Measurements from ENCODE around the gene CCDC70. TPM values are rescaled to one million over a fixed set of nuclear protein-coding genes. Genes with fewer than 3 reads are reported as not detected.

Gene CCDC70
- total and polyA plus RNA-seq, 2 donors = 0.07 TPM; not detected in 1

DNA sequence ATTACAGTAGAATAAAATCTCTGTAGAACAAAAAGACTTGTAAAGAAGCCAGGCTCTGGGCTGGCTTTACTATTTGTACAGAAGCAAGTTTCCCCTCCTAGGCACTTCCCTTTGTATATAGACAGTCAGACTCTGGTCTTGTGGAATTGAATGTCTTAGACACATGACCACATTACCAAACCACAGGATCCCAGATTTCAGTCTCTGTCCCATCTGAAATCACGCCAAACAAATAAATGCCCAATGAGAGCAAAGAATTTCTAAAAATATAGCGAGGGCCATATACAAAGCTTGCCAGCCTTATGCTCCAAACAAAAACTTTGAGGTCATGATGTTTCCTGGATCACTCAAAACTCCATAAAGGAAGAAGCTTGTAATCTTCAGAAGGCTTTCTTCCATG is 23.9 kb downstream of the CCDC70 start:
- Histone ChIP-seq H3K27ac (ENCODE audit: low read depth in 1 of 2, low read length in 1 of 2) (no peak overlapping the region), H3K27me3 (ENCODE audit: control insufficient read depth in 2 of 2, insufficient read depth in 1 of 2, low read length in 1 of 2) (no peaks in the 10 kb centered on the region), H3K36me3 (ENCODE audit: control insufficient read depth in 2 of 2, insufficient read depth in 2 of 2, low read length in 1 of 2) (no peaks in the 10 kb centered on the region), H3K9me3 (ENCODE audit: control insufficient read depth in 2 of 2, insufficient read depth in 1 of 2, low read length in 1 of 2) (peaks cover 0 to 17% of the 10 kb centered on the region in 2 donors), H3K4me1 (ENCODE audit: control insufficient read depth in 2 of 2, insufficient read depth in 2 of 2, low read length in 2 of 2) (no peaks in the 10 kb centered on the region), H3K4me3 (ENCODE audit: low read length in 2 of 2) (no peak overlapping the region)
- no peak for DNase-seq (ENCODE audit: low read depth in 6 of 9, low spot score in 9 of 9)
- WGBS = 91% methylated on average over 2 of the region's 2 CpGs

GRCh38 chr13:51887468-51887867 is 25.7 kb downstream of the CCDC70 start:
- WGBS = 98% methylated on average over 2 of the region's 2 CpGs
- DNase-seq (ENCODE audit: low read depth in 6 of 9, low spot score in 9 of 9) = no peak
- Histone ChIP-seq H3K27me3 (ENCODE audit: control insufficient read depth in 2 of 2, insufficient read depth in 1 of 2, low read length in 1 of 2) (no peaks in the 10 kb centered on the region), H3K9me3 (ENCODE audit: control insufficient read depth in 2 of 2, insufficient read depth in 1 of 2, low read length in 1 of 2) (peaks cover 0 to 17% of the 10 kb centered on the region in 2 donors), H3K27ac (ENCODE audit: low read depth in 1 of 2, low read length in 1 of 2) (no peak overlapping the region), H3K4me1 (ENCODE audit: control insufficient read depth in 2 of 2, insufficient read depth in 2 of 2, low read length in 2 of 2) (no peaks in the 10 kb centered on the region), H3K36me3 (ENCODE audit: control insufficient read depth in 2 of 2, insufficient read depth in 2 of 2, low read length in 1 of 2) (no peaks in the 10 kb centered on the region), H3K4me3 (ENCODE audit: low read length in 2 of 2) (no peak overlapping the region)

- 52% methylated on average over 3 of the region's 3 CpGs for WGBS
- peaks cover 0 to 14% of the 10 kb centered on the region in 2 donors for H3K4me1 ChIP-seq (ENCODE audit: control insufficient read depth in 2 of 2, insufficient read depth in 2 of 2, low read length in 2 of 2)
- H3K36me3 ChIP-seq (ENCODE audit: control insufficient read depth in 2 of 2, insufficient read depth in 2 of 2, low read length in 1 of 2) = no peaks in the 10 kb centered on the region
- no peak overlapping the region for H3K4me3 ChIP-seq (ENCODE audit: low read length in 2 of 2)
- H3K9me3 ChIP-seq (ENCODE audit: control insufficient read depth in 2 of 2, insufficient read depth in 1 of 2, low read length in 1 of 2) = peaks cover 0 to 6% of the 10 kb centered on the region in 2 donors
- H3K27ac ChIP-seq (ENCODE audit: low read depth in 1 of 2, low read length in 1 of 2) = no peak overlapping the region
- H3K27me3 ChIP-seq (ENCODE audit: control insufficient read depth in 2 of 2, insufficient read depth in 1 of 2, low read length in 1 of 2) = no peaks in the 10 kb centered on the region
- DNase-seq (ENCODE audit: low read depth in 6 of 9, low spot score in 9 of 9) = no peak
Measured at GRCh38 chr13:51892657-51893056, 30.9 kb downstream of the CCDC70 start.

DNA sequence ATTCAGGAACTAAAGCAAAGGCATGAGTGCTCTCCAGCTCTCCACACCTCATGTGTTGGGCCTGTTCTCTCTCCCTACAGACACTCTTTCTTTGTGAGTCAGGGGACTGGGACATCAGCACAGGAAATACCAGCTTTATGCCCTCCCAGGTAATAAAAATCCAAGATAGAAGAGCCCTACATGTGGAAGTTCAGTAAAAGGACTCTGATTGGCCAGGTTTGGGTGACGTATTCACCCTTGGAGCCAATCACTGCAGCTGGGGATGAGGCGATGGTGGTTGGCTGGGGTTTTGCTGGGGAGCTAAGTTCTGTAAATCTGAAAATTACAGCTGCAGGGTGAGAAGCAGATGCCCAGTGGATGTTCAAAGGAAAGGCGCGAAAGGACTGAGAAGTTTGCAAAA is 32.5 kb downstream of the CCDC70 start:
- 96% methylated on average over 4 of the region's 4 CpGs for WGBS
- no peaks in the 10 kb centered on the region for H3K27me3 ChIP-seq (ENCODE audit: control insufficient read depth in 2 of 2, insufficient read depth in 1 of 2, low read length in 1 of 2)
- H3K27ac ChIP-seq (ENCODE audit: low read depth in 1 of 2, low read length in 1 of 2) = no peak overlapping the region
- no peak overlapping the region for H3K4me3 ChIP-seq (ENCODE audit: low read length in 2 of 2)
- no peak for DNase-seq (ENCODE audit: low read depth in 6 of 9, low spot score in 9 of 9)
- H3K9me3 ChIP-seq (ENCODE audit: control insufficient read depth in 2 of 2, insufficient read depth in 1 of 2, low read length in 1 of 2) = peaks cover 0 to 6% of the 10 kb centered on the region in 2 donors
- peaks cover 0 to 14% of the 10 kb centered on the region in 2 donors for H3K4me1 ChIP-seq (ENCODE audit: control insufficient read depth in 2 of 2, insufficient read depth in 2 of 2, low read length in 2 of 2)
- no peaks in the 10 kb centered on the region for H3K36me3 ChIP-seq (ENCODE audit: control insufficient read depth in 2 of 2, insufficient read depth in 2 of 2, low read length in 1 of 2)

- peak in 3 of 9 donors; percentile 18 to 53 (median 38) for DNase-seq (ENCODE audit: low read depth in 6 of 9, low spot score in 9 of 9)
- WGBS = 40% methylated on average over 9 of the region's 9 CpGs
- no peaks in the 10 kb centered on the region for H3K9me3 ChIP-seq (ENCODE audit: control insufficient read depth in 2 of 2, insufficient read depth in 1 of 2, low read length in 1 of 2)
- no peak overlapping the region for H3K4me3 ChIP-seq (ENCODE audit: low read length in 2 of 2)
- peaks cover 0 to 14% of the 10 kb centered on the region in 2 donors for H3K4me1 ChIP-seq (ENCODE audit: control insufficient read depth in 2 of 2, insufficient read depth in 2 of 2, low read length in 2 of 2)
- no peak overlapping the region for H3K27ac ChIP-seq (ENCODE audit: low read depth in 1 of 2, low read length in 1 of 2)
- no peaks in the 10 kb centered on the region for H3K27me3 ChIP-seq (ENCODE audit: control insufficient read depth in 2 of 2, insufficient read depth in 1 of 2, low read length in 1 of 2)
- H3K36me3 ChIP-seq (ENCODE audit: control insufficient read depth in 2 of 2, insufficient read depth in 2 of 2, low read length in 1 of 2) = no peaks in the 10 kb centered on the region
Measured at GRCh38 chr13:51895906-51896888, 34.4 kb downstream of the CCDC70 start.

GRCh38 chr13:51900471-51900870 is 38.7 kb downstream of the CCDC70 start:
- Histone ChIP-seq H3K36me3 (ENCODE audit: control insufficient read depth in 2 of 2, insufficient read depth in 2 of 2, low read length in 1 of 2) (no peaks in the 10 kb centered on the region), H3K9me3 (ENCODE audit: control insufficient read depth in 2 of 2, insufficient read depth in 1 of 2, low read length in 1 of 2) (no peaks in the 10 kb centered on the region), H3K27me3 (ENCODE audit: control insufficient read depth in 2 of 2, insufficient read depth in 1 of 2, low read length in 1 of 2) (no peaks in the 10 kb centered on the region), H3K27ac (ENCODE audit: low read depth in 1 of 2, low read length in 1 of 2) (no peak overlapping the region), H3K4me1 (ENCODE audit: control insufficient read depth in 2 of 2, insufficient read depth in 2 of 2, low read length in 2 of 2) (peaks cover 3 to 24% of the 10 kb centered on the region in 2 donors), H3K4me3 (ENCODE audit: low read length in 2 of 2) (no peak overlapping the region)
- DNase-seq (ENCODE audit: low read depth in 6 of 9, low spot score in 9 of 9) = no peak
- WGBS = 89% methylated on average over 1 of the region's 1 CpG

DNA sequence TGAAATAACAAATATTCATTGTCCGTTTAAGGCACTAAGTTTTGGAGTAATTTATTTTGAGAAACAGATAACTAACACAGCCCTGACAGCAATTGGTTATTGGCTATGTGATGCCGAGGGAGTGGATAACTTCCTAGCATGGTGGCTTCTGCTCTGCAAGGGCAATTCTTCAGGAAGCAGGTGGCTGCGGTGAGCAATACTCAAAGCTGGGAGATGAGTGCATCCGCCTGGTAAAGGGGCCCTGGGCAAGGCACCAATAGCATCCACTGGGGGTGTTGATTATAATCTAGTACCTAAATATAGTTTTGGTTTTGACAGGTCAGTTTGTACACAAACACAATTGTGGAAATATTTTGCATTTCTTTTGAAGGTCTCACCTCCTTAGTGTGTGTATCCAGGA is 41.0 kb downstream of the CCDC70 start:
- peak in 3 of 9 donors; percentile 18 to 57 (median 25) for DNase-seq (ENCODE audit: low read depth in 6 of 9, low spot score in 9 of 9)
- H3K27ac ChIP-seq (ENCODE audit: low read depth in 1 of 2, low read length in 1 of 2) = no peak overlapping the region
- 50% methylated on average over 4 of the region's 4 CpGs for WGBS
- no peaks in the 10 kb centered on the region for H3K27me3 ChIP-seq (ENCODE audit: control insufficient read depth in 2 of 2, insufficient read depth in 1 of 2, low read length in 1 of 2)
- H3K9me3 ChIP-seq (ENCODE audit: control insufficient read depth in 2 of 2, insufficient read depth in 1 of 2, low read length in 1 of 2) = no peaks in the 10 kb centered on the region
- peaks cover 3 to 17% of the 10 kb centered on the region in 2 donors for H3K4me1 ChIP-seq (ENCODE audit: control insufficient read depth in 2 of 2, insufficient read depth in 2 of 2, low read length in 2 of 2)
- H3K36me3 ChIP-seq (ENCODE audit: control insufficient read depth in 2 of 2, insufficient read depth in 2 of 2, low read length in 1 of 2) = no peaks in the 10 kb centered on the region
- no peak overlapping the region for H3K4me3 ChIP-seq (ENCODE audit: low read length in 2 of 2)

GRCh38 chr13:51905787-51906186 is 44.0 kb downstream of the CCDC70 start:
- DNase-seq (ENCODE audit: low read depth in 6 of 9, low spot score in 9 of 9) = no peak
- WGBS = 80% methylated on average over 6 of the region's 6 CpGs
- Histone ChIP-seq H3K27me3 (ENCODE audit: control insufficient read depth in 2 of 2, insufficient read depth in 1 of 2, low read length in 1 of 2) (no peaks in the 10 kb centered on the region), H3K4me3 (ENCODE audit: low read length in 2 of 2) (no peak overlapping the region), H3K27ac (ENCODE audit: low read depth in 1 of 2, low read length in 1 of 2) (no peak overlapping the region), H3K4me1 (ENCODE audit: control insufficient read depth in 2 of 2, insufficient read depth in 2 of 2, low read length in 2 of 2) (peaks cover 3 to 17% of the 10 kb centered on the region in 2 donors), H3K9me3 (ENCODE audit: control insufficient read depth in 2 of 2, insufficient read depth in 1 of 2, low read length in 1 of 2) (no peaks in the 10 kb centered on the region), H3K36me3 (ENCODE audit: control insufficient read depth in 2 of 2, insufficient read depth in 2 of 2, low read length in 1 of 2) (no peaks in the 10 kb centered on the region)

- Histone ChIP-seq H3K9me3 (ENCODE audit: control insufficient read depth in 2 of 2, insufficient read depth in 1 of 2, low read length in 1 of 2) (no peaks in the 10 kb centered on the region), H3K27me3 (ENCODE audit: control insufficient read depth in 2 of 2, insufficient read depth in 1 of 2, low read length in 1 of 2) (no peaks in the 10 kb centered on the region), H3K4me3 (ENCODE audit: low read length in 2 of 2) (no peak overlapping the region), H3K36me3 (ENCODE audit: control insufficient read depth in 2 of 2, insufficient read depth in 2 of 2, low read length in 1 of 2) (no peaks in the 10 kb centered on the region), H3K27ac (ENCODE audit: low read depth in 1 of 2, low read length in 1 of 2) (no peak overlapping the region), H3K4me1 (ENCODE audit: control insufficient read depth in 2 of 2, insufficient read depth in 2 of 2, low read length in 2 of 2) (peaks cover 3 to 17% of the 10 kb centered on the region in 2 donors)
- DNase-seq (ENCODE audit: low read depth in 6 of 9, low spot score in 9 of 9) = no peak
- WGBS = 96% methylated on average over 3 of the region's 3 CpGs
Measured at GRCh38 chr13:51906581-51906980, 44.8 kb downstream of the CCDC70 start.
